Measurements from ENCODE around the gene CEMP1.

CEMP1 gene

GRCh38 chr16:2483939-2484897, 47.0 kb downstream of the CEMP1 start:
- no peak for FAIRE-seq

GRCh38 chr16:2482708-2483534, 48.3 kb downstream of the CEMP1 start:
- no peak for FAIRE-seq

- FAIRE-seq = no peak
These were observed 49.0 kb downstream of the CEMP1 start for GRCh38 chr16:2482249-2482648.

- no peak for FAIRE-seq
These were observed 49.5 kb downstream of the CEMP1 start for GRCh38 chr16:2481676-2482075.

- no peak for FAIRE-seq
These were observed 50.3 kb downstream of the CEMP1 start for GRCh38 chr16:2480948-2481347.

Data from colon (tissue), 2 donors.